Ishikawa (cell line): ENCODE measurements around the gene NELL1.

Source experiments
- CEBPB ChIP-seq: IDR thresholded peaks from 2 replicates; pipeline ENCODE4 v1.6.1; 2012
- CREB1 ChIP-seq: IDR thresholded peaks from 2 replicates; pipeline ENCODE4 v1.6.1; 2012; ENCODE audit warnings: low read depth
- EGR1 ChIP-seq: IDR thresholded peaks from 2 replicates; pipeline ENCODE4 v1.6.1; 2012
- EP300 ChIP-seq: IDR thresholded peaks from 2 replicates; pipeline ENCODE4 v1.6.1; 2012; ENCODE audit warnings: borderline replicate concordance
- FOXM1 ChIP-seq: IDR thresholded peaks from 2 replicates; pipeline ENCODE4 v1.6.1; 2012; ENCODE audit warnings: low read depth, borderline replicate concordance
- NFIC ChIP-seq: IDR thresholded peaks from 2 replicates; pipeline ENCODE4 v1.6.1; 2012
- RAD21 ChIP-seq: IDR thresholded peaks from 2 replicates; pipeline ENCODE4 v1.6.1; 2012; ENCODE audit warnings: low read depth
- TAF1 ChIP-seq: IDR thresholded peaks from 2 replicates; pipeline ENCODE4 v1.6.1; 2012; ENCODE audit warnings: low read depth, mild to moderate bottlenecking
- TCF12 ChIP-seq: IDR thresholded peaks from 2 replicates; pipeline ENCODE4 v1.6.1; 2012; ENCODE audit warnings: low read depth
- TEAD4 ChIP-seq: IDR thresholded peaks from 2 replicates; pipeline ENCODE4 v1.6.1; 2012
- USF1 ChIP-seq: IDR thresholded peaks from 2 replicates; pipeline ENCODE4 v1.6.1; 2012
- YY1 ChIP-seq: IDR thresholded peaks from 2 replicates; pipeline ENCODE4 v1.6.1; 2012; ENCODE audit warnings: low read depth
- ZBTB7A ChIP-seq: IDR thresholded peaks from 2 replicates; pipeline ENCODE4 v1.6.1; 2012; ENCODE audit warnings: low read depth
- TF ChIP-seq, protein P1 (sequence below): IDR thresholded peaks from 2 replicates; pipeline ENCODE4 v1.6.1; 2012; ENCODE audit warnings: low read depth, mild to moderate bottlenecking
- TF ChIP-seq, protein P2 (sequence below): IDR thresholded peaks from 2 replicates; pipeline ENCODE4 v1.6.1; 2012

NELL1 gene

DNA sequence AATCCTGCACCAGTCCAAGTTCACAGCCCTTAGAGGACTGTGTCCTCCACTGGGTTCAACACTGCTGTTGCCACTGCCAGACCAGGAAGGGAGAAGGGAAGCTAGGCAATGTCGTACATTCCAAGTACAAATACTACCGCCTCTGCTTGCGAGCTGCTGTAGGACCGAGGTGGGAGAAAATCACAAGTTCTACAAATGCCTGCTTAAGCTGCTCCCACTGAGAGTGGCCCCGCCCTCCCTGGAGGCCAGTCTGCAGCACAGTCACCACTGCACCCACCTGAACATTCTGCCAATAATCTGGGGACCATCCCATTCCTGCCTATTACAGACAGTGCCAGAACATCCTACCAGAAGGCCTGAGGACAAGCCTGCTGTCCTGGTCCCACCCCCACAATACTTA is 816.0 kb downstream of the NELL1 start:
- TF ChIP-seq NFIC, result no peak
- TF ChIP-seq YY1, result no peak
- TF ChIP-seq, protein P1, sequence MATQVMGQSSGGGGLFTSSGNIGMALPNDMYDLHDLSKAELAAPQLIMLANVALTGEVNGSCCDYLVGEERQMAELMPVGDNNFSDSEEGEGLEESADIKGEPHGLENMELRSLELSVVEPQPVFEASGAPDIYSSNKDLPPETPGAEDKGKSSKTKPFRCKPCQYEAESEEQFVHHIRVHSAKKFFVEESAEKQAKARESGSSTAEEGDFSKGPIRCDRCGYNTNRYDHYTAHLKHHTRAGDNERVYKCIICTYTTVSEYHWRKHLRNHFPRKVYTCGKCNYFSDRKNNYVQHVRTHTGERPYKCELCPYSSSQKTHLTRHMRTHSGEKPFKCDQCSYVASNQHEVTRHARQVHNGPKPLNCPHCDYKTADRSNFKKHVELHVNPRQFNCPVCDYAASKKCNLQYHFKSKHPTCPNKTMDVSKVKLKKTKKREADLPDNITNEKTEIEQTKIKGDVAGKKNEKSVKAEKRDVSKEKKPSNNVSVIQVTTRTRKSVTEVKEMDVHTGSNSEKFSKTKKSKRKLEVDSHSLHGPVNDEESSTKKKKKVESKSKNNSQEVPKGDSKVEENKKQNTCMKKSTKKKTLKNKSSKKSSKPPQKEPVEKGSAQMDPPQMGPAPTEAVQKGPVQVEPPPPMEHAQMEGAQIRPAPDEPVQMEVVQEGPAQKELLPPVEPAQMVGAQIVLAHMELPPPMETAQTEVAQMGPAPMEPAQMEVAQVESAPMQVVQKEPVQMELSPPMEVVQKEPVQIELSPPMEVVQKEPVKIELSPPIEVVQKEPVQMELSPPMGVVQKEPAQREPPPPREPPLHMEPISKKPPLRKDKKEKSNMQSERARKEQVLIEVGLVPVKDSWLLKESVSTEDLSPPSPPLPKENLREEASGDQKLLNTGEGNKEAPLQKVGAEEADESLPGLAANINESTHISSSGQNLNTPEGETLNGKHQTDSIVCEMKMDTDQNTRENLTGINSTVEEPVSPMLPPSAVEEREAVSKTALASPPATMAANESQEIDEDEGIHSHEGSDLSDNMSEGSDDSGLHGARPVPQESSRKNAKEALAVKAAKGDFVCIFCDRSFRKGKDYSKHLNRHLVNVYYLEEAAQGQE, result no peak
- no peak for TF ChIP-seq TCF12
- TF ChIP-seq CEBPB, result no peak
- no peak for TF ChIP-seq TEAD4
- TF ChIP-seq RAD21, result no peak
- no peak for TF ChIP-seq TAF1
- no peak for TF ChIP-seq USF1
- TF ChIP-seq, protein P2, sequence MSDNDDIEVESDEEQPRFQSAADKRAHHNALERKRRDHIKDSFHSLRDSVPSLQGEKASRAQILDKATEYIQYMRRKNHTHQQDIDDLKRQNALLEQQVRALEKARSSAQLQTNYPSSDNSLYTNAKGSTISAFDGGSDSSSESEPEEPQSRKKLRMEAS, result no peak
- no peak for TF ChIP-seq ZBTB7A
- TF ChIP-seq FOXM1, result no peak
- no peak for TF ChIP-seq EP300

DNA sequence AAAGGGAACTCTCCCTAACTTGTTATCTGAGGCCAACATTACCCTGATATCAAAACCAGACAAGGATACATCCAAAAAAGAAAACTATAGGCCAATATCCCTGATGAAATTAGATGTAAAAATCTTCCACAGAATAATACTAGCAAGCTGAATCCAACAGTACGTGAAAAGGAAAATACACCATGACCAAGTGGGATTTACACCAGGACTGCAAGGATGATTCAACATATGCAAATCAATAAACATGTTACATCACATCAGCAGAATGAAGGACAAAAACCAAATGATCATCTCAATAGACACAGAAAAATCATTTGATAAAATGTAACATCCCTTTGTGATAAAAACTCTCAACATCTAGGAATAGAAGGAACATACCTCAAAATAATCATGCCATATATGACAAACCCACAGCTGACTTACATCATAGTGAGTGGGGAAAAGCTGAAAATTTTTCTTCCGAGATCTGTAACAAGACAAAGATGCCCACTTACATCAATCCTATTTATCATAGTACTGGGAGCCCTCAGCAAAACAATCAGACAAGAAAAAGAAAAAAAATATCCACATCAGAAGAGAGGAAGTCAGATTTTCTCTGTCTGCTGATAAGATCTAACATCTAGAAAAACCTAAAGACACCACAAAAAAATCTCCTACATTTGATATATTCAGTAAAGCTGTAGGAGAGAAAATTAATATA is 820.2 kb downstream of the NELL1 start:
- TF ChIP-seq, protein P1, result no peak
- no peak for TF ChIP-seq ZBTB7A

DNA sequence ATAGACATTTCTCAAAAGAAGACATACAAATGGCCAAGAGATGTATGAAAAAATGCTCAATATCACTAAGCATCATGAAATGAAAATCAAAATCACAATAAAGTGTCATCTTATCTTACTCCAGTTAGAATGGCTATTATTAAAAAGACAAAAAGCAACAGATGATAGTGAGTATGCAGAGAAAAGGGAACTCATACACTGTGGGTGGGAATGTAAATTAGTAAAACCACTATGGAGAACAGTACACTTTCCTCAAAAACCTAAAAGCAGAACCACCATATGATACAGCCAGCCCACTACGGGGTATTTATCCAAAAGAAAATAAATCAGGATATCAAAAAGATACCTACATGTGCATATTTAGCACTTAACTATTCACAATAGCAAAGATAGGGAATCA is 823.5 kb downstream of the NELL1 start:
- no peak for TF ChIP-seq ZBTB7A
- no peak for TF ChIP-seq CEBPB
- TF ChIP-seq TCF12, result no peak
- TF ChIP-seq, protein P1, result no peak
- TF ChIP-seq, protein P2, result no peak
- no peak for TF ChIP-seq CREB1
- no peak for TF ChIP-seq EGR1
- TF ChIP-seq NFIC, result no peak
- no peak for TF ChIP-seq TEAD4
- TF ChIP-seq TAF1, result no peak
- no peak for TF ChIP-seq USF1
- TF ChIP-seq RAD21, result no peak
- TF ChIP-seq YY1, result no peak
- TF ChIP-seq EP300, result no peak
- TF ChIP-seq FOXM1, result no peak

DNA sequence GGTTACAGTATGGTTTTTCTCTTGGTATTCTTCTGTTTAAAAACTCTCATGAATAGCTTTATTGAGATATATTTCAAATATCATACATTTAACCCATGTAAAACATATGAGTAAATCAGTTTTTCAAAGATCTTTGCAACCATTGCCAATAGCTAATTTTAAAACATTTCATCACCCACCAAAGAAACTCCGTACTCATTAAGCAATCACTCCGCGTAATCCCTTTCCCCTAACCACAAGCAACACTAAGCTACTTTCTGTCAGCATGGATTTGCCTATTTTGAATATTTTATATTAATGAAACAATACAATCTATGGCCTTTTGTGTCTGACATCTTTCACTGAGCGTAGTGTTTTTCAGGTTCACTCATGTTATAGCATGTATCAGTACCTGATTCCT is 825.6 kb downstream of the NELL1 start:
- TF ChIP-seq USF1, result no peak
- TF ChIP-seq ZBTB7A, result no peak
- TF ChIP-seq TCF12, result no peak
- no peak for TF ChIP-seq EGR1
- TF ChIP-seq TEAD4, result no peak
- TF ChIP-seq, protein P2, result no peak
- TF ChIP-seq FOXM1, result no peak
